Hepatocyte (in vitro differentiated cells): ENCODE results near the gene IL1RAPL2. TPM values are rescaled to one million over a fixed set of nuclear protein-coding genes. Genes with fewer than 3 reads are reported as not detected.

ENCODE experiments used
- DNase-seq: peaks from one replicate; pipeline ENCODE4 v3.0.0-alpha.2; 2016; ENCODE audit warnings: low spot score
- H2AFZ ChIP-seq: fragments of 200-600 bp; sonication (generic); 2 replicates; pipeline ENCODE4 v1.6.0; 2016; ENCODE audit warnings: antibody characterized with exemption, mild to moderate bottlenecking
- H3K27ac ChIP-seq: fragments of 200-600 bp; sonication (generic); 2 replicates; pipeline ENCODE4 v1.5.1; 2016; ENCODE audit warnings: mild to moderate bottlenecking
- H3K27me3 ChIP-seq: fragments of 200-600 bp; sonication (generic); 2 replicates; pipeline ENCODE4 v1.6.1; 2016
- H3K36me3 ChIP-seq: fragments of 200-600 bp; sonication (generic); replicated peaks from 2 replicates; pipeline ENCODE4 v1.5.1; 2016; ENCODE audit warnings: low read depth; ENCODE audit not compliant: insufficient read depth
- H3K4me1 ChIP-seq: fragments of 200-600 bp; sonication (generic); 2 replicates; pipeline ENCODE4 v1.5.1; 2016; ENCODE audit warnings: mild to moderate bottlenecking, moderate library complexity; ENCODE audit not compliant: insufficient read depth
- H3K4me2 ChIP-seq: fragments of 200-600 bp; sonication (generic); 2 replicates; pipeline ENCODE4 v1.6.0; 2016
- H3K4me3 ChIP-seq: fragments of 200-600 bp; sonication (generic); 2 replicates; pipeline ENCODE4 v1.5.1; 2016; ENCODE audit warnings: mild to moderate bottlenecking
- H3K79me2 ChIP-seq: fragments of 200-600 bp; sonication (generic); 2 replicates; pipeline ENCODE4 v1.6.0; 2017; ENCODE audit warnings: mild to moderate bottlenecking
- H3K9me2 ChIP-seq: fragments of 200-600 bp; sonication (generic); replicated peaks from 2 replicates; pipeline ENCODE4 v1.6.0; 2017; ENCODE audit warnings: mild to moderate bottlenecking; ENCODE audit not compliant: insufficient read depth
- H3K9me3 ChIP-seq: fragments of 200-600 bp; sonication (generic); 2 replicates; pipeline ENCODE4 v1.5.1; 2016; ENCODE audit warnings: low read depth, mild to moderate bottlenecking
- H4K20me1 ChIP-seq: fragments of 200-600 bp; sonication (generic); 2 replicates; pipeline ENCODE4 v1.6.0; 2016; ENCODE audit warnings: mild to moderate bottlenecking; ENCODE audit not compliant: insufficient read depth, poor library complexity, severe bottlenecking
- EZH2 ChIP-seq: fragments of 200-600 bp; sonication (generic); IDR thresholded peaks from 2 replicates; pipeline ENCODE4 v1.6.1; 2016; ENCODE audit warnings: antibody characterized with exemption, mild to moderate bottlenecking, borderline replicate concordance
- EZH2phosphoT487 ChIP-seq: fragments of 200-600 bp; sonication (generic); IDR thresholded peaks from one replicate; pipeline ENCODE4 v1.6.1; 2018; ENCODE audit warnings: antibody characterized with exemption, mild to moderate bottlenecking, low read depth, moderate library complexity; ENCODE audit not compliant: unreplicated experiment, severe bottlenecking
- WGBS: methylation state at CpG from one replicate; pipeline ENCODE4 v1.1.6; 2016; ENCODE audit warnings: low lambda C conversion rate; ENCODE audit errors: missing lambda C conversion rate; 5-methylcytosine and 5-hydroxymethylcytosine counted together
- polyA plus RNA-seq: library from polyadenylated mRNA; unstranded; fragments of >200 nt; fragmentation: Nextera tagmentation; extraction: Ambion mirVana; gene quantifications from 2 replicates; pipeline ENCODE4 v1.2.1, GENCODE V29; 2016
- total RNA-seq: library from RNA; depleted of rRNA; stranded (reverse); fragments of >200 nt; gene quantifications from 2 replicates; pipeline ENCODE4 v1.2.3, GENCODE V29; 2014
- TF ChIP-seq, protein P1 (sequence below): fragments of 200-600 bp; sonication (generic); IDR thresholded peaks from 2 replicates; pipeline ENCODE4 v1.5.1; 2016; ENCODE audit warnings: antibody characterized with exemption, mild to moderate bottlenecking; ENCODE audit not compliant: poor library complexity

Gene IL1RAPL2
- total and polyA plus RNA-seq, 2 experiments from 2014 or later = 0.40 TPM; not detected in 1

DNA sequence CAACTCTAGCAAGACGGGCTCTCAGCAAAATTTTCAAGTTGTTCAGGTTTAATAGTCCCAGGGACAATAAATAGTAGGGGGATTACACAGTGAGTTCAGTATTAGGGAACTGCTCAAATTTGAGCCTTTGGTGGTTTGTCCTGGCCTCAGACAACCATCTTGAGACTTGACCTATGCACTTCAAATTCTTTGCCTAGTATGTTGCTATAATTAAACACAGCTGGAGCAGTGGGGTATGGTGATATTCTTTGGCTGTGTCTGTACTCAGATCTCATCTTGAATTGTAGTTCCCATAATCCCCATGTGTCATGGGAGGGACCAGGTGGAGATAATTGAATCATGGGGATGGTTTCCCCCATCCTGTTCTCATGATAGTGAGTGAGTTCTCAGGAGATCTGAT, 697.8 kb downstream of the IL1RAPL2 start:
- H3K9me3 ChIP-seq = no peaks in the 10 kb centered on the region
- no peaks in the 10 kb centered on the region for H3K79me2 ChIP-seq
- no peak overlapping the region for H3K4me3 ChIP-seq
- no peak overlapping the region for H3K27ac ChIP-seq
- H3K27me3 ChIP-seq = no peaks in the 10 kb centered on the region
- WGBS = 81% methylated on average over 1 of the region's 1 CpG
- no peak overlapping the region for H3K4me2 ChIP-seq
- H3K36me3 ChIP-seq = no peaks in the 10 kb centered on the region
- H3K9me2 ChIP-seq = no peaks in the 10 kb centered on the region
- no peak overlapping the region for H2AFZ ChIP-seq
- no peak for DNase-seq
- no peaks in the 10 kb centered on the region for H4K20me1 ChIP-seq
- no peaks in the 10 kb centered on the region for H3K4me1 ChIP-seq
- TF ChIP-seq EZH2phosphoT487 = no peak
- TF ChIP-seq EZH2 = no peak
- TF ChIP-seq, protein P1, sequence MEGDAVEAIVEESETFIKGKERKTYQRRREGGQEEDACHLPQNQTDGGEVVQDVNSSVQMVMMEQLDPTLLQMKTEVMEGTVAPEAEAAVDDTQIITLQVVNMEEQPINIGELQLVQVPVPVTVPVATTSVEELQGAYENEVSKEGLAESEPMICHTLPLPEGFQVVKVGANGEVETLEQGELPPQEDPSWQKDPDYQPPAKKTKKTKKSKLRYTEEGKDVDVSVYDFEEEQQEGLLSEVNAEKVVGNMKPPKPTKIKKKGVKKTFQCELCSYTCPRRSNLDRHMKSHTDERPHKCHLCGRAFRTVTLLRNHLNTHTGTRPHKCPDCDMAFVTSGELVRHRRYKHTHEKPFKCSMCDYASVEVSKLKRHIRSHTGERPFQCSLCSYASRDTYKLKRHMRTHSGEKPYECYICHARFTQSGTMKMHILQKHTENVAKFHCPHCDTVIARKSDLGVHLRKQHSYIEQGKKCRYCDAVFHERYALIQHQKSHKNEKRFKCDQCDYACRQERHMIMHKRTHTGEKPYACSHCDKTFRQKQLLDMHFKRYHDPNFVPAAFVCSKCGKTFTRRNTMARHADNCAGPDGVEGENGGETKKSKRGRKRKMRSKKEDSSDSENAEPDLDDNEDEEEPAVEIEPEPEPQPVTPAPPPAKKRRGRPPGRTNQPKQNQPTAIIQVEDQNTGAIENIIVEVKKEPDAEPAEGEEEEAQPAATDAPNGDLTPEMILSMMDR = no peak

DNA sequence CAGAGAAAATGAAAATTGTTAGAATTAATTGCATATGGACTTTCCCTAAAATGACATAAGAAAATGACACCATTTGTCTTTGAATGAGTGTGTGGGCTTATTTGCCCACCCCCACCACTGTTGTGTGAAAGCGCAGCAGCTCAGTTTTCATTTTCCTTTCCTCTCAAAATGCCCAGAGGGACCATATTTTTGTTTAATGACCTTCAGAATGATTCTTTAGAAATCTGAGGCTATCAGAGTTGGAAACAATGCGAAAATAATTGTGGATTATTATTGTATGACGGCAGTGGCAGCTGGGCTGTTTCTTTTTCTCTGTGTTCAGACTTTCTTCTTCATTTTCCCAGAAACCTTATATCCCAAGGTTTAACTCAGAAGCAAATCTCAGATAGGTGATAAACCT, 699.1 kb downstream of the IL1RAPL2 start:
- WGBS = 72% methylated on average over 3 of the region's 3 CpGs
- no peak overlapping the region for H3K27ac ChIP-seq
- H4K20me1 ChIP-seq = no peaks in the 10 kb centered on the region
- no peaks in the 10 kb centered on the region for H3K36me3 ChIP-seq
- H2AFZ ChIP-seq = no peak overlapping the region
- no peaks in the 10 kb centered on the region for H3K9me2 ChIP-seq
- H3K4me2 ChIP-seq = no peak overlapping the region
- H3K4me3 ChIP-seq = no peak overlapping the region
- H3K27me3 ChIP-seq = no peaks in the 10 kb centered on the region
- no peaks in the 10 kb centered on the region for H3K4me1 ChIP-seq
- H3K9me3 ChIP-seq = no peaks in the 10 kb centered on the region
- no peak for DNase-seq
- no peaks in the 10 kb centered on the region for H3K79me2 ChIP-seq
- TF ChIP-seq EZH2phosphoT487 (no peak), EZH2 (no peak)
- TF ChIP-seq, protein P1 = no peak

DNA sequence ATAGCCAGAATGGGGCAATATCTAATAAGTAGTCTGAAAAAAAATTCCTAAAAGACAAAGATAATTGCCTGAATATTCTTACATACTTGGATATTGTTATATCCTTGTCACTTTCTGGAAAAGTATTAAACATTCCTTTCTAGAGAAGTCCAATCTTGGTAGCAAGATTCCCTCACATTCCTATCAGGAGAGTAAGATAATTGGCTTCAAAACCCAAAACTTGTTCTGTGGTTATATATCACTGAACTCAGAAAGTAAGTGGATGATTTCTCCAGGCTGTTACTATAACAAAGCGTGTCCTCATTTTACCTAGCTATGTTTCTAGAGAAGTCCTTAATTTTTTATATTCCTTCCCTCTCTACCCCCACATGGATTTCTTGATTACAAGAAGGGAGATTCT, 700.5 kb downstream of the IL1RAPL2 start:
- no peak overlapping the region for H2AFZ ChIP-seq

More for the DNA sequence above, 700.5 kb downstream of the IL1RAPL2 start:
- no peak overlapping the region for H3K4me2 ChIP-seq
- no peaks in the 10 kb centered on the region for H3K36me3 ChIP-seq
- H3K4me3 ChIP-seq = no peak overlapping the region
- TF ChIP-seq, protein P1 = no peak
- no peak for TF ChIP-seq EZH2
- TF ChIP-seq EZH2phosphoT487 = no peak
- no peaks in the 10 kb centered on the region for H3K79me2 ChIP-seq
- H3K9me2 ChIP-seq = no peaks in the 10 kb centered on the region
- H4K20me1 ChIP-seq = no peaks in the 10 kb centered on the region
- H3K27ac ChIP-seq = no peak overlapping the region
- 75% methylated on average over 1 of the region's 1 CpG for WGBS
- no peaks in the 10 kb centered on the region for H3K4me1 ChIP-seq
- H3K9me3 ChIP-seq = no peaks in the 10 kb centered on the region
- no peak for DNase-seq
- no peaks in the 10 kb centered on the region for H3K27me3 ChIP-seq
